GM15510 (cell line): ENCODE results near the gene ITGB5.

ENCODE experiments used
- POLR2A ChIP-seq: IDR thresholded peaks from 3 replicates; pipeline ENCODE4 v1.6.1; 2011; ENCODE audit warnings: borderline replicate concordance; ENCODE audit not compliant: insufficient read length; ENCODE audit errors: extremely low read depth

The ITGB5 gene

GRCh38 chr3:124856677-124857076, 30.5 kb downstream of the ITGB5 start:
- TF ChIP-seq POLR2A, result no peak

GRCh38 chr3:124854009-124854408, 33.2 kb downstream of the ITGB5 start:
- TF ChIP-seq POLR2A, result no peak

GRCh38 chr3:124853446-124853845, 33.7 kb downstream of the ITGB5 start:
- TF ChIP-seq POLR2A, result no peak

GRCh38 chr3:124851905-124852304, 35.3 kb downstream of the ITGB5 start:
- TF ChIP-seq POLR2A, result no peak

- TF ChIP-seq POLR2A, result no peak
These were observed 36.0 kb downstream of the ITGB5 start for GRCh38 chr3:124851136-124851535.

GRCh38 chr3:124850633-124851032, 36.5 kb downstream of the ITGB5 start:
- TF ChIP-seq POLR2A, result no peak

- TF ChIP-seq POLR2A, result no peak
These were observed 37.0 kb downstream of the ITGB5 start for GRCh38 chr3:124850212-124850611.

GRCh38 chr3:124848300-124848699, 38.9 kb downstream of the ITGB5 start:
- TF ChIP-seq POLR2A, result no peak

- TF ChIP-seq POLR2A, result no peak
These were observed 39.3 kb downstream of the ITGB5 start for GRCh38 chr3:124847863-124848262.

GRCh38 chr3:124847051-124847450, 40.1 kb downstream of the ITGB5 start:
- no peak for TF ChIP-seq POLR2A

- TF ChIP-seq POLR2A, result no peak
These were observed 41.0 kb downstream of the ITGB5 start for GRCh38 chr3:124846189-124846588.

GRCh38 chr3:124845406-124845805, 41.8 kb downstream of the ITGB5 start:
- no peak for TF ChIP-seq POLR2A

GRCh38 chr3:124843506-124844177, 43.5 kb downstream of the ITGB5 start:
- no peak for TF ChIP-seq POLR2A

GRCh38 chr3:124843047-124843446, 44.1 kb downstream of the ITGB5 start:
- no peak for TF ChIP-seq POLR2A

- no peak for TF ChIP-seq POLR2A
These were observed 45.6 kb downstream of the ITGB5 start for GRCh38 chr3:124841517-124841916.

- TF ChIP-seq POLR2A, result no peak
These were observed 46.8 kb downstream of the ITGB5 start for GRCh38 chr3:124840331-124840730.

GRCh38 chr3:124839896-124840295, 47.3 kb downstream of the ITGB5 start:
- no peak for TF ChIP-seq POLR2A
